ENCODE data around the gene NDUFV2.
"Not testable (repeated sequence)": the region's sequence is repeated elsewhere in the genome, so short reads cannot be mapped to it uniquely, and the experiment has no call there.

The NDUFV2 gene

GRCh38 chr18:9087144-9087543 lies 15.4 kb upstream of the NDUFV2 start:
- DNase-seq (ENCODE audit: low read depth in 2 of 2) = no peak
- no peak for TF ChIP-seq CTCF (IDR thresholded peaks at IDR 0.05; ENCODE audit: low read depth, low read length)
- H3K4me3 ChIP-seq (replicated peaks in 1 of 2; ENCODE audit: low read depth in 2 of 2, low read length in 2 of 2) = no peak overlapping the region

- TF ChIP-seq CTCF (IDR thresholded peaks at IDR 0.05; ENCODE audit: low read depth, low read length) = no peak
- no peak overlapping the region for H3K4me3 ChIP-seq (replicated peaks in 1 of 2; ENCODE audit: low read depth in 2 of 2, low read length in 2 of 2)
- DNase-seq (ENCODE audit: low read depth in 2 of 2) = no peak
Observed at GRCh38 chr18:9088252-9088651, 14.2 kb upstream of the NDUFV2 start.

DNA sequence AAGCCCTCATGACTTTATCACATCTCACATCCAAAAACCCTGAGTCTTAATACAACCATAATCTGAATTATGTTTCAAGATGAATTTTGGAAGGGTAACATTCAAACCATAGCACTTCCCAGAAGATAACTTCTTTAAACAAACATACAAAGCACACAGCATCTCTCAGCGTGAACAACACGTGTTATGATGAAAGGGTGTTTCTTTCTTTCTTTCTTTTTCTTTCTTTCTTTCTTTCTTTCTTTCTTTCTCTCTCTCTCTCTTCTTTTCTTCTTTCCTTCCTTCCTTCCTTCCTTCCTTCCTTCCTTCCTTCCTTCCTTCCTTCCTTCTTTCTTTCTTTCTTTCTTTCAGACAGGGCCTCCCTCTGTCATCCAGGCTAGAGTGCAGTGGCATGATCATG lies 13.8 kb upstream of the NDUFV2 start:
- DNase-seq (ENCODE audit: low read depth in 2 of 2); H3K4me3 ChIP-seq (replicated peaks in 1 of 2; ENCODE audit: low read depth in 2 of 2, low read length in 2 of 2): not testable (repeated sequence)

DNA sequence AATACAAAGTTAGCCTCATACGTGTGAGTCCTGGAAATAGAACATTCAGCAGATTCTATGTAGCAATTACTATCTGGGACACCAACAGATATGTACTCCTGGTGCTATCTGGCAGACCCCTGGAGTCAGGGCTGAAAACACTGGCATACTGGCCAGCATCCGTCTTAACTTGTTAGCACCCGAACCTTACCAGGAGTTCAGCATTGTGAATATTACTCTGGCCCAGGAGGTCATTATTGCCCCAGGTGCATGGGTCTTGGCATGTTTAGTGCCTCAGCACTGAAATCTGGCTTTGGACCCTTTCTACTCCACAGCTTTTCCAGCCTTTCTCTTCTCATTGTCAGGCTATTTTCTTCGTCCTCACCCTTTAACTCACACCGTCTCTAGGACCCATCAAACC lies 11.9 kb upstream of the NDUFV2 start:
- no peak for DNase-seq (ENCODE audit: low read depth in 2 of 2)
- no peak for TF ChIP-seq CTCF (IDR thresholded peaks at IDR 0.05; ENCODE audit: low read depth, low read length)

DNA sequence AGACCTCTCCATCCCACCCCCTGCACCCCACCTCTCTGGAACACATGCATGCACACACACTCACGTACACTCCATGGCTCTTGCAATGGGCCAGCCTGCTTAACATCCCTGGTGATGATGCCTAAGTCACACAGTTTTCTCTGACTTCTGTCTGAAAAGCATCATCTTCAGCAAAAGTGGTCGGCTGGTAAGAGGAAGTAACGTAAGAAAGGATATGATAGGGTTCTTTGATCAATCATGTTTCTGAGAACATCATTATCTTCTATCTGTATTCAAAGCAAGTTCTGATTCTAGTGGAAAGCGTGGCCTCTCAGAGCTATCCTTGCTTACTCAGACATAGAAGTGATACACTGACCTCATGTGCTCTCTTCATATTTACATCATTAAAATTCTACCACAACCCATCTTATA lies 11.4 kb upstream of the NDUFV2 start:
- DNase-seq (ENCODE audit: low read depth in 2 of 2) = no peak
- H3K4me3 ChIP-seq (replicated peaks in 1 of 2; ENCODE audit: low read depth in 2 of 2, low read length in 2 of 2) = no peak overlapping the region
- TF ChIP-seq CTCF (IDR thresholded peaks at IDR 0.05; ENCODE audit: low read depth, low read length) = no peak

More for the DNA sequence above, 11.9 kb upstream of the NDUFV2 start:
- no peak overlapping the region for H3K4me3 ChIP-seq (replicated peaks in 1 of 2; ENCODE audit: low read depth in 2 of 2, low read length in 2 of 2)

DNA sequence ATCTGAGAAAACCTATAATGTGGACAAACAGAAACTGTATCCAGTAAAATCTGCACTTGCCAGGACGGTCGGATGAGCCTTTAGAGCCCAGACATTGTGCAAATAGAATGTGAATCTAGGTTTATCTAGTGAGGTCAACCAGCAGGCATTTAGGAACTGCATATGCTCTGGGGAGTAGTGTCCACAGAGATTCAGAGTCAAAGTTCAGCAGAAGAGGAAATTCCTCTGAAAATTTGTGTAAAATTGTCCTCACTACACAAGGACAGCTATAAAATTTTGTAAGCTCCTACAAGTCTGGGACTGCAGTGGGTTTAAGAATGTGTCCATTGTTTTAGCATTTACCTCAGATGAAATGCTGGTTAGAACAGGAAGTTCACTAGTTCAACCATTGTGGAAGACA lies 9.8 kb upstream of the NDUFV2 start:
- no peak overlapping the region for H3K4me3 ChIP-seq (replicated peaks in 1 of 2; ENCODE audit: low read depth in 2 of 2, low read length in 2 of 2)
- peak; percentile 77 to 84 for DNase-seq (ENCODE audit: low read depth in 2 of 2)
- no peak for TF ChIP-seq CTCF (IDR thresholded peaks at IDR 0.05; ENCODE audit: low read depth, low read length)

DNA sequence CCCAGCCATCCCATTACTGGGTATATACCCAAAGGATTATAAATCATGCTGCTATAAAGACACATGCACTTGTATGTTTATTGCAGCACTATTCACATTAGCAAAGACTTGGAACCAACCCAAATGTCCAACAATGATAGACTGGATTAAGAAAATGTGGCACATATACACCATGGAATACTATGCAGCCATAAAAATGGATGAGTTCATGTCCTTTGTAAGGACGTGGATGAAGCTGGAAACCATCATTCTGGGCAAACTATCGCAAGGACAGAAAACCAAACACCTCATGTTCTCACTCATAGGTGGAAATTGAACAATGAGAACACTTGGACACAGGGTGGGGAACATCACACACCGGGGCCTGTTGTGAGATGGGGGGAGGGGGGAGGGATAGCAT lies 9.4 kb upstream of the NDUFV2 start:
- DNase-seq (ENCODE audit: low read depth in 2 of 2); H3K4me3 ChIP-seq (replicated peaks in 1 of 2; ENCODE audit: low read depth in 2 of 2, low read length in 2 of 2): not testable (repeated sequence)

GRCh38 chr18:9094307-9095226 lies 7.9 kb upstream of the NDUFV2 start:
- no peak overlapping the region for H3K4me3 ChIP-seq (replicated peaks in 1 of 2; ENCODE audit: low read depth in 2 of 2, low read length in 2 of 2)
- DNase-seq (ENCODE audit: low read depth in 2 of 2) = peak; percentile 82 to 93
- TF ChIP-seq CTCF (IDR thresholded peaks at IDR 0.05; ENCODE audit: low read depth, low read length) = no peak
